Transverse colon (tissue), 3 donors: ENCODE measurements around the gene LHFPL6.

ENCODE experiments used
- POLR2A ChIP-seq: fragments of 450-650 bp; IDR thresholded peaks from one replicate; pipeline ENCODE4 v1.6.1; 2016; ENCODE audit warnings: antibody characterized with exemption, mild to moderate bottlenecking, moderate library complexity
- TF ChIP-seq, protein P1 (sequence below), 5 experiments: fragments of 200-600 bp in 3 of 5; fragments of 450-650 bp in 2 of 5; sonication (generic) in 3 of 5; IDR thresholded peaks; 1 replicate in 2 of 5; 2 replicates in 3 of 5; pipeline ENCODE4 v1.5.1; 2016 to 2017; ENCODE audit warnings: antibody characterized with exemption in 5 of 5, inconsistent platforms in 3 of 5, mild to moderate bottlenecking in 2 of 5, moderate library complexity in 1 of 5

DNA sequence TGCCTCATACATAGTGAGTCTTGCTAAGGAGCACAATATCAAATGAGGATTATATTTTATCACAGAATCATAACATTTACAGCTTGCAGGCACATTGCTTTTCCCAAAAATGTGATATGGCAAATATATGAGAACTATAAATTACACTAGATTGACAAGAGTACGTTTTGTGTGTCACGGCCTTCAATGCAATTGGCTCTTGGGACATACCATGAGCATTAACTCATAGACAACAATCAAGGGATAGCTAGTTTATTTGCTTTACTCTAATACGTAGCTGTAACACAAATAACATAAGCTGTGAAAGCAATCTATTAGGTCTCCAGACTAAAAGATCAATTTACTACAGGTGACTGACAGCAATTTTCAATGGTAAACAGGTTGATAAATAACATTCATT is 17.8 kb downstream of the LHFPL6 start:
- TF ChIP-seq, protein P1, sequence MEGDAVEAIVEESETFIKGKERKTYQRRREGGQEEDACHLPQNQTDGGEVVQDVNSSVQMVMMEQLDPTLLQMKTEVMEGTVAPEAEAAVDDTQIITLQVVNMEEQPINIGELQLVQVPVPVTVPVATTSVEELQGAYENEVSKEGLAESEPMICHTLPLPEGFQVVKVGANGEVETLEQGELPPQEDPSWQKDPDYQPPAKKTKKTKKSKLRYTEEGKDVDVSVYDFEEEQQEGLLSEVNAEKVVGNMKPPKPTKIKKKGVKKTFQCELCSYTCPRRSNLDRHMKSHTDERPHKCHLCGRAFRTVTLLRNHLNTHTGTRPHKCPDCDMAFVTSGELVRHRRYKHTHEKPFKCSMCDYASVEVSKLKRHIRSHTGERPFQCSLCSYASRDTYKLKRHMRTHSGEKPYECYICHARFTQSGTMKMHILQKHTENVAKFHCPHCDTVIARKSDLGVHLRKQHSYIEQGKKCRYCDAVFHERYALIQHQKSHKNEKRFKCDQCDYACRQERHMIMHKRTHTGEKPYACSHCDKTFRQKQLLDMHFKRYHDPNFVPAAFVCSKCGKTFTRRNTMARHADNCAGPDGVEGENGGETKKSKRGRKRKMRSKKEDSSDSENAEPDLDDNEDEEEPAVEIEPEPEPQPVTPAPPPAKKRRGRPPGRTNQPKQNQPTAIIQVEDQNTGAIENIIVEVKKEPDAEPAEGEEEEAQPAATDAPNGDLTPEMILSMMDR (IDR thresholded peaks at IDR 0.05) = no peak
- TF ChIP-seq POLR2A = no peak
